AG09309 (cell line): Measurements from ENCODE around the gene ZMYND12.

Source experiments
- DNase-seq: peaks from one replicate; pipeline ENCODE4 v3.0.0-alpha.2; 2010; ENCODE audit warnings: low read depth
- H3K4me3 ChIP-seq: 2 replicates; pipeline ENCODE4 v1.5.1; 2011; ENCODE audit warnings: mild to moderate bottlenecking, low read depth, low read length, moderate library complexity; ENCODE audit not compliant: control insufficient read depth
- CTCF ChIP-seq: IDR thresholded peaks from 2 replicates; pipeline ENCODE4 v1.5.1; 2011; ENCODE audit warnings: mild to moderate bottlenecking, low read depth, low read length, inconsistent platforms; ENCODE audit not compliant: insufficient read depth, control insufficient read depth; ENCODE audit errors: missing control alignments

Gene ZMYND12

GRCh38 chr1:42449256-42449655 lies 6.6 kb downstream of the ZMYND12 start:
- no peak overlapping the region for H3K4me3 ChIP-seq
- no peak for DNase-seq
- no peak for TF ChIP-seq CTCF

- TF ChIP-seq CTCF = no peak
- no peak for DNase-seq
- no peak overlapping the region for H3K4me3 ChIP-seq
Observed at GRCh38 chr1:42442662-42443061, 13.2 kb downstream of the ZMYND12 start.

GRCh38 chr1:42439940-42440339 lies 15.9 kb downstream of the ZMYND12 start:
- peak; percentile 52 for DNase-seq
- no peak overlapping the region for H3K4me3 ChIP-seq
- TF ChIP-seq CTCF = no peak

- TF ChIP-seq CTCF = no peak
- no peak for DNase-seq
- H3K4me3 ChIP-seq = no peak overlapping the region
Observed at GRCh38 chr1:42434340-42434739, 21.5 kb downstream of the ZMYND12 start.

- no peak overlapping the region for H3K4me3 ChIP-seq
- no peak for TF ChIP-seq CTCF
- no peak for DNase-seq
Observed at GRCh38 chr1:42433369-42433768, 22.5 kb downstream of the ZMYND12 start.

GRCh38 chr1:42432714-42433113 lies 23.1 kb downstream of the ZMYND12 start:
- no peak for TF ChIP-seq CTCF
- no peak overlapping the region for H3K4me3 ChIP-seq
- no peak for DNase-seq

GRCh38 chr1:42431514-42431913 lies 24.3 kb downstream of the ZMYND12 start:
- TF ChIP-seq CTCF = no peak
- DNase-seq = no peak
- no peak overlapping the region for H3K4me3 ChIP-seq
